ENCODE results near the gene TXLNG.
"Not testable (repeated sequence)": the region's sequence is repeated elsewhere in the genome, so short reads cannot be mapped to it uniquely, and the experiment has no call there.

Gene TXLNG

GRCh38 chrX:16839219-16839851 is 53.1 kb downstream of the TXLNG start:
- no peak for DNase-seq (ENCODE audit: low read depth)

GRCh38 chrX:16839852-16840460 is 53.7 kb downstream of the TXLNG start:
- no peak for DNase-seq (ENCODE audit: low read depth)

- DNase-seq (ENCODE audit: low read depth): no peak
Observed at GRCh38 chrX:16842684-16843083, 56.4 kb downstream of the TXLNG start.

GRCh38 chrX:16843208-16843909 is 57.1 kb downstream of the TXLNG start:
- DNase-seq (ENCODE audit: low read depth): no peak

- no peak for DNase-seq (ENCODE audit: low read depth)
Observed at GRCh38 chrX:16845686-16846085, 59.4 kb downstream of the TXLNG start.

GRCh38 chrX:16848541-16848940 is 62.3 kb downstream of the TXLNG start:
- no peak for DNase-seq (ENCODE audit: low read depth)

DNA sequence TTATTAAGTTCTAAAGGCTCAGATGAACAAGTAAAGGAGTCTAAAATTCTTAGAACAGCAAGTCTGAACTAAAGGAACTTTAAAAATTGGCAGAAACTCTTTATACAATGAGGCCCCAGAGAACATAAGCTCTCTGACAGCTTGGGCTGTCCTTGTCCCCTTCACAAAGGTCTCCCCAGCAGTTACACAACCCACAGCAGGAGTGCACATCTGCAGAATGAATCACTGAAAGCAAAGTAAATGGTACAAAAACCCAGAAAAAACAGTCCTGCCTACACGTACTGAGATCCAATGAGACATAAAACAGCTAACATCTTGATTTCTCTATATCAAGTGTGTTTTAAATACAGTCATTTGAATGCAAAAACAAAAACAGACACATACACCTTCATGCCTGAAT is 65.2 kb downstream of the TXLNG start:
- DNase-seq (ENCODE audit: low read depth): no peak

- no peak for DNase-seq (ENCODE audit: low read depth)
Observed at GRCh38 chrX:16851827-16852226, 65.6 kb downstream of the TXLNG start.

DNA sequence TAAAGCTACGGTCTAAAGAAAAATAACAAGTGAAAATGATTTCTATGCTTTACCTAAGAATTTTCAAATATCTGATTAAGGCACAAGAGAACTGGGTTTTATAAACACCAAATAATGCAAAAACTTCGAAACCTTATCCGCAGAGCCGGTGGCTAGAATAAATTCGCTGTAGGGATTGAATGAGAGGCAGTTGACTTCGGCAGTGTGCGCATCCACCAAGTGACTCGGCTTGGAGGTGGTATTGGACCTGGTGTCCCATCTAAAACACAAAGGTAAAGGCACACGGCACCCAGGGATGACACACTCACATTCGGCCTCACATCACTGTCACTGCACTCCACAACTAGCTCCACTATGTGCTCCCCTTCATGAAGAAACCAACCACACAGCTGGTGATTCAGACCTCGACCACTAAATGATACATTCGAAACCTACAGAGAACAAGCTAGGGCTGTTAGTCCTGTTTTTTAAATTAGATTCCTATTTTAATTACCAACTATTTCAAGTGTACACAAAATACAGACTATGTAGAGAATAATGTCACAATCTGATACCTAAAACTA is 66.4 kb downstream of the TXLNG start:
- no peak for DNase-seq (ENCODE audit: low read depth)

DNA sequence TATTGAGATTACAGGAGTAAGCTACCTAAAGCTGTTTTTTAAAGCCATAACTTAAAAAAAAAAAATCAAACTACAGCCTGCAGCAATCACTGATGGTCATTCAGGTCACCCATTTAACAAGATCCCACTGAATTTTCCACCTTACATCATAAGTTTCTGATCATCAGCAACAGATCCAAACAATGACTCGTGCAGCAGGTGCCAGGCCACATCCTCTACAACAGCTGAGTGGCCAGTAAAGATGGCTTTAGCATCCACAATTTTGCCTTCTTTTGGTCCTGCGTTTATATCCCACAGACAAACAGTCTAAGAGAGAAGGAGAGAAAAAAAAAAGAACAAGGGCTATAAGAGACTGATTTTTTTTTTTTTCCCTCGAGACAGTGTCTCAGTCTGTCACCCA is 67.3 kb downstream of the TXLNG start:
- no peak for DNase-seq (ENCODE audit: low read depth)

DNA sequence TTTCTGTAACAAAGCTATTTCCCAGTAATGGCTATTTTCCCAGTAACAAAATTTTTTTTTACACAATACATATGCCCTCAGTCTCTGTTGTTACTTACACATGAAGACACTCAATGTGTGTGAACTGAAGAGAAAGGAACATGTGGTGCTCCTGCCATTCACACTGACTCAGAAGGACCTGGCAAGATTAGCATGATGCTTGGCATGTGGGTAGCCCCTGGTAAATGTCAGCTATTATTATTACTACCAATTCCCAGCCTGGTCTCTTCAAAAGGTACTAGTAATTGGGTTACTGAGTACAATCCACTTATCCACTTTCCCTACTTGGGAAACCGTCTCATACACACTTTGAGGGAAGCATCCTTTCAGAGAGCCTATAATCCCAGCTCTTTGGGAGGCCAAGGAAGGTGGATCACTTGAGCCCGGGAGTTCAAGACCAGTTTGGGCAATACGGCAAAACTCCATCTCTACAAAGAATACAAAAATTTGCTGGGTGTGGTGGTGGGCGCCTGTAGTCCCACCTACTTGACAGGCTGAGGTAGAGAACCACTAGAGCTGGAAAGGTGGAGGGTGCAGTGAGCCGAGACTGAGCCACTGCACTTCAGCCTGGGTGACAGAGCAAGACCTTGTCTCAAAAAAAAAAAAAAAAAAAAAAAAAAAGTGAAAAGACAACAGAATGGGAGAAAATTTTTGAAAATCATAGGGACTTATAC is 69.3 kb downstream of the TXLNG start:
- no peak for DNase-seq (ENCODE audit: low read depth)

- not testable (repeated sequence) for DNase-seq (ENCODE audit: low read depth)
Observed at GRCh38 chrX:16856076-16856404, 69.8 kb downstream of the TXLNG start.

DNA sequence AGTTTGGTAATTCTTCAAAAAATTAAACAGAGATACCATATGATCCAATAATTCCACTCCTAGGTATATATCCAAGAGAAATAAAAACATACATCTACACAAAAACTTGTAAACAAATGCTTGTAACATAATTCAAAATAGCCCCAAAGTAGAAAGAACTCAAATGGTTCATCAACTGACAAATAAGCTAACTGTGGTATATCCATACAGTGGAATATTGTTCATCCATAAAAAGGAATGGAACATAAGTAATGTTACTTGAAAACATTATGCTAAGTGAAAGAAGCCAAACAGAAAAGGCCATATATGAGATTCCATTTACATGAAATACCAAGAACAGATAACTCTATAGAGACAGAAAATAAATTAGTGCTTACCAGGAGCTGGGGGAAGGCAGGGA is 70.5 kb downstream of the TXLNG start:
- DNase-seq (ENCODE audit: low read depth): no peak

- DNase-seq (ENCODE audit: low read depth): no peak
Observed at GRCh38 chrX:16862829-16863228, 76.6 kb downstream of the TXLNG start.

- no peak for DNase-seq (ENCODE audit: low read depth)
Observed at GRCh38 chrX:16867947-16868346, 81.7 kb downstream of the TXLNG start.

GRCh38 chrX:16868920-16869319 is 82.7 kb downstream of the TXLNG start:
- DNase-seq (ENCODE audit: low read depth): no peak

- no peak for DNase-seq (ENCODE audit: low read depth)
Observed at GRCh38 chrX:16869393-16870094, 83.3 kb downstream of the TXLNG start.

GRCh38 chrX:16870095-16870861 is 84.0 kb downstream of the TXLNG start, which contains the start of gene RBBP7:
RBBP7 (minus strand) TSS chrX:16870362; CDS start chrX:16870053, 309 bp downstream.
- peak; percentile 66 for DNase-seq (ENCODE audit: low read depth)

- DNase-seq (ENCODE audit: low read depth): no peak
Observed at GRCh38 chrX:16870862-16871815, 84.9 kb downstream of the TXLNG start.

GRCh38 chrX:16873106-16873505 is 86.8 kb downstream of the TXLNG start:
- DNase-seq (ENCODE audit: low read depth): no peak

Data from stimulated activated CD8-positive, alpha-beta memory T cell treated with anti-CD3 and anti-CD28 coated beads, Interleukin-15, amount 100 ng/mL, for 1 hour (primary cell).